RPMI8226 (cell line): ENCODE measurements around the gene SREBF2.

ENCODE experiments used
- DNase-seq: peaks from one replicate; pipeline ENCODE4 v3.0.0-alpha.2; 2015

The SREBF2 gene

DNA sequence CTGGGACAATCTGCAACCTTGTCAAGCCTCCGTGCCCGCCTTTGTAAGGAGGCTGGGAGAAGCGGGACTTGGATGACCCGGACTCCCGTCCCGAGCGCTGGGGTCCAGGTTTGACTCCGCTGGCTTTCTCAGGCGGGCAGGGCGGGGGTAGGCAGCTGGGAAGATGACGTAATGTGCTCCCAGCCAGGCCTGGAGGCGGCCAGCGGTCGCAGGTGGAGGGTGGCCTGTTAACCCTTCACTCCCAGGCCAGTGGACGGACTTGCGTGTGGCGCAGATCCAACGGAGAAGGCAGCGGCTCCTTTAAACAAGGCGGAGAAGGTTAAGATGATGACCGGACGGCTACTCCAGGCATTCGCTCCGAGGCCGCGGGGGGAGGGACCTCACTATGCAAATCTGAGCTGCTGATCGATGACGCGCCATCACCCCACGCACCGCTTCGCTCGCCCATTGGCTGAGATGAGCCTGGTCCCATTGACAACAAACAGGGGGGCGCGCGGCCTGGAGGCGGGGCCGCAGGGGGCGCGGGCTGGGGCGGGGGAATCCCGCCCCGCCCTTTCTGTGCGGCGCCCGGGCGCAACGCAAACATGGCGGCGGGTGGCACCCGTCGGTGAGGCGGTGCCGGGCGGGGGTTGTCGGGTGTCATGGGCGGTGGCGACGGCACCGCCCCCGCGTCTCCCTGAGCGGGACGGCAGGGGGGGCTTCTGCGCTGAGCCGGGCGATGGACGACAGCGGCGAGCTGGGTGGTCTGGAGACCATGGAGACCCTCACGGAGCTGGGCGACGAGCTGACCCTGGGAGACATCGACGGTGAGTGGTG is at the start of gene SREBF2:
SREBF2 (plus strand) TSS at position 553 of the 816 bp plus-strand sequence; CDS start at position 719, 166 bp downstream.
- peak; percentile 99 for DNase-seq

DNA sequence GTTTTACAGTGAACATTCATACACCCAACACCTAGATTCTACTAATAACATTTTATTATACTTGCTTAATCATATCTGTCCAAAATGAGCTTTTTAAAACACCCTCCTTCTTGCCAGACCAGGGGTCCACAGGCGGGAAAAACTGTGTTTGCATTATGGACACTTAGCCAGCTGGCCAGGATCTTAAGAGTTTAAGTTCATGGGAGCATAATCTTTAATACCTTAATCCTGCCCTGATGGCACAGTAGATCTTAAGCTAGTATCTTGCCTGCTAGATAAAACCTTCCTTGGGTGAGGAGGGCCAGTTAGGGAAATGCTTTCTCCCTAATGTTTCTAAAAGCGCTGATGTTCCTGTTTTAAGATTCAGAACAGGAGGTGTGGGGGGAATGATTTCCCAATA is 45.6 kb upstream of the SREBF2 start:
- no peak for DNase-seq

DNA sequence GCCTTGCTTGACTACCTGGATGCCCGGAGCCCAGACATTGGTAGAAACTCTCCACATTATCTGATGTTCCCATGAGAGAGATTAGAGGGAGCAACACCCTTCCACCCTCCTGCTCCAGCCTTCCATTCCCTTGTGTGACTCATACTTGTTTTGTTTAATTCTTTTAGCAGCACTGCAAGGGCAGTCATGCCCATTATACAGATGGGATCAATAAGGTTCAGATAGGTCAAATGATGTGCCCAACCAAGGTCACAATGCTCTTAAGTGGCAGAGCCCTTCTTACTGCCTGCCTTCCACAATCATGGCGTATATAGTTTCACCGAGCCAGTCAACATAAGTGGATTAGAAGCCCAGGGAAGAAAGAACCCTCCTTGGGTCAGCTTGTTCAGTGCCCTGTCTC is 39.0 kb upstream of the SREBF2 start:
- no peak for DNase-seq

GRCh38 chr22:41798736-41799135 is 34.2 kb upstream of the SREBF2 start:
- DNase-seq = no peak

DNA sequence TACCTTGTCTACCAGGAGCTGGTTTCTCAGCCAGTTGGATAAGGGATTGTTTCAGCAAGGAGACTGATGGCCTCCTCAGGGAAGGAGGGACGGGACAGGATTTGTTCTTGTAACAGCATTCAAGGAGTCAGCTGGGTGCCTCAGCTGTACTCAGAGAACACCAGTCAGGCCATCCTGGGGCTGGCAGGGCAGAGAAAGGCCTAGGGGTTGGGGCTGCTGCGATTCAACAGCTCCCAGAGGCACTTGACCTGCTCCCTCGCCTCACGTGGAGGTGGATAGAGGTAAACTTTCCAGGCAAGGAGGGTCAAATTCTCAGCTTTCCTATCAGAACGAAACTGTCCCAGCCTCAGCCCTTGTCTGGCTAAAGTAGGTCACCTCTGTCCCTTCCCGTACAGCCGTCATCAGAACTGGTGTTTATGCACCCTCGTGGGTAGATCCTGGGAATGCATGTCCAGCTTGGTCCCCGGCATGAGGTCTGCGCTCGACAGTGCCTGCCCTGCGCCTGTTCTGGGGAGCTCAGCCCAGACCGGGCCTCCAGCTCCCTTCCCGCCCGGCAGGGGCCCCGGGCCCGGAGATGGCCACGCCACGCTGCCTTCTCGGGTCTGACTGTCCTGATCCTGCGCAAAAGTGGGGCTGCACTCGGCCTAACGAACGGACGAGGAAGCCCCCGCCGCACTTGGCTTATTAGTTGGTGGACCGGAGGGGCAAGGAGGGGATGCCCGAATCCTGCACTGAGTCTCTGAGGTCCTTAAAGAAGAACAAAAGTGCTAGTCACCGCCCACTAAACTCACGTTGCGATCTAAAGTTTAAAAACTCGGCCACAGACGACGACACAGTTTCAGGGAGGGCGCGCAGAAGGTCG is 33.2 kb upstream of the SREBF2 start:
- DNase-seq = peak; percentile 7

GRCh38 chr22:41800348-41801146 is 32.4 kb upstream of the SREBF2 start, which contains the start of gene CCDC134:
TSS of gene CCDC134 (plus strand) at chr22:41800679. CDS start at chr22:41808891, 8,212 bp downstream.
- peak; percentile 97 for DNase-seq

DNA sequence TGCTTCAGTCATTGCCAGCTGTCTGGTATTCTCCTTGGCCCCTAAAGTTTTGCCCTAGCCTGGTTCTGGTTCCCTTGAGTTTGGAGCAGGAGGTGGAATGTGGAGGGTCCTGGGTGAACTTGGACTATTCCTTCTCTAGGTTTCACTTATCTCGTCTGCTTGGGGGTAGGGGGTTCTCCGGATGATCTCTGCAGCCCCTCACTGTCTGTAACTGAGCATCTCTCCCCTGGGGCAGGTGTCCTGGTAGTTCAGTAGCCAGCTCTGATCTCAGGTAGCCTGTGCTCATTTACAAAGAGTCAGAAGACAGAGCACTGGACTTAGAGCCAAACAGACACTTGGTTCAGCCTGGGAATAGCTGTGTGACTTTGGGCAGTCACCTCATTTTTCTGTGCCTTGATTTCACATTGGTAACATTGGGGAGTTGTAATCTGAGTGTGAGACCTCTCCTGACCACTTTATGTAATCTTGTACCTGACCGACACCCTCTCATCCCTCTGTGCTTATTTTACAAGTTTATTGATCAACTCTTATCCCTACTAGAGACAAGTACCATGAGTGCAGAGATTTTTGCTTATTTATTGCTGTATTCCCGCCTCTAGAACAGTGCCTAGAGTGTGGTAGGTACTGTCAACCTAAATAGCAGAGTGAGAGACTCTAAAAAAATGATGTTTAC is 31.6 kb upstream of the SREBF2 start:
- peak; percentile 12 for DNase-seq

DNA sequence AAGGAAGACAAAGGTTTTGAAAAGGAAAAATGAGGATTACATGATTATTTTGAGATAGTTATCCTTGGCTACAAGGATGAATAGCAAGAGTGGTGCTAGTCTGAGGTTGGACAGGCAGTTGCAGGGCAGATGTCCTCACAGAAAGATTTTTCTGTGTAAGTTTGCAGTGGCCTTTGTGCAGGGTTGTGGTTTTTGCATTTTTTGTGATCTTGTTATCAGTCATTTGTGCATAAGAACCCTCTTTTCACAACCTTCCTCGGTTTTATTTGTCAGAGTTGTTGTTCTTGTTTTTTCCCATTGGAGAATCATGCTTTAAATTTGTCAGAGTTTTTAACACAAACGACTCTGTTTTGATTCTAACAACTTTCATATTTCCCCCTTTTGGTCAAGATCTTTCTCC is 31.0 kb upstream of the SREBF2 start:
- DNase-seq = no peak

GRCh38 chr22:41805639-41806038 is 27.3 kb upstream of the SREBF2 start:
- no peak for DNase-seq

GRCh38 chr22:41808400-41808799 is 24.5 kb upstream of the SREBF2 start:
- no peak for DNase-seq

- no peak for DNase-seq
Measured at GRCh38 chr22:41810022-41810421, 22.9 kb upstream of the SREBF2 start.

GRCh38 chr22:41812805-41813545 is 19.9 kb upstream of the SREBF2 start:
- DNase-seq = no peak

- no peak for DNase-seq
Measured at GRCh38 chr22:41813726-41814410, 19.0 kb upstream of the SREBF2 start.

DNA sequence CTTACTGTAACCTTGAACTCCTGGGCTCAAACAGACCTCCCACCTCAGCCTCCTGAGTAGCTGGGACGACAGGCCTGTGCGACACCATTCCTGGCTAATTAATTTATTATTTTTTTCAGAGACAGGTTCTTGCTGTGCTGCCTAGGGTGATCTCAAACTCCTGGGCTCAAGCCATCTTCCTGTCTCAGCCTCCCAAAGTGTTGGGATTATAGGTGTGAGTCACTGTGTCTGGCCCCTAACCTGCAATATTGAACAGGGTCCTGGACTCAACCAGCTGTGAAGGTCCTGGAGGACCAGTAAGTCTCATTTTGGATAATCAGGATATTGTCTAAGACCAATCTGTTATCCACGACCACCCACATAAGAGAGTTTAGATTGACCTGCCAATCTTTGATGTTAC is 17.2 kb upstream of the SREBF2 start:
- DNase-seq = no peak

- DNase-seq = no peak
Measured at GRCh38 chr22:41816241-41816640, 16.7 kb upstream of the SREBF2 start.

DNA sequence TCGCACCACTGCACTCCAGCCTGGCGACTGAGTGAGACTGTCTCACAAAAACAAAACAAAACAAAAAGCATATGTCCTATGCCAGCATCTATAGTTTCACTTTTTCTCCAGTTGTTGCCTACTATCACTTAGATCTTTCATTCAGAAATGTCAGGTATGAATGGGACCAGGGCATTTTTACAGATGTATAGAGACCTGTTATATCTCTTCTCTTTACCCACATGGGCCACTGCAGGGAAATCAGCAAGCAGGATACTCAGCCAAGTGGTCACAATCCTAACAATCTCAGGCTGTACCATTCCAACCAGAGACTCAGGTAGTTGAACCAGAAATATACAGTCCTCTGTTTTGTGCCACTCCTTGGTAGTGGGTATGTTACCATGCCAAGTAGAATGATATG is 16.0 kb upstream of the SREBF2 start:
- no peak for DNase-seq

DNA sequence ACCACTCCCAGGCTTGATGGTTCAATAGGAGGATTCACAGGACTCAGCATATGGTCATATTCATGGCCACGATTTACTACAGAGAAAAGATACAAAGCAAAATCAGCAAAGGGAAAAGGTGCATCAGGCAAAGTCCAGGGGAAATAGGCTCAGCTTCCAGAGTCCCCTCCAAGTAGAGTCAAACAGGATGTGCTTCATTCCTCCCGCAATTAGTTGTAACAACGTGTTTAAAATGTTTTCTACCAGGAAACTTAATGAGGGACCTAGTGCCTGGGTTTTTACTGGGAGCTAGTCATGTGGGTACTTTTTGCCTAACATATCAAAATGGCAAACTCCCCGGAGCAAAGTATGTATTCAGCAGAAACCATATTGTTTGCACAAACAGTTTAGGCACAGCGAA is 14.9 kb upstream of the SREBF2 start:
- DNase-seq = no peak

- no peak for DNase-seq
Measured at GRCh38 chr22:41818596-41818995, 14.3 kb upstream of the SREBF2 start.

DNA sequence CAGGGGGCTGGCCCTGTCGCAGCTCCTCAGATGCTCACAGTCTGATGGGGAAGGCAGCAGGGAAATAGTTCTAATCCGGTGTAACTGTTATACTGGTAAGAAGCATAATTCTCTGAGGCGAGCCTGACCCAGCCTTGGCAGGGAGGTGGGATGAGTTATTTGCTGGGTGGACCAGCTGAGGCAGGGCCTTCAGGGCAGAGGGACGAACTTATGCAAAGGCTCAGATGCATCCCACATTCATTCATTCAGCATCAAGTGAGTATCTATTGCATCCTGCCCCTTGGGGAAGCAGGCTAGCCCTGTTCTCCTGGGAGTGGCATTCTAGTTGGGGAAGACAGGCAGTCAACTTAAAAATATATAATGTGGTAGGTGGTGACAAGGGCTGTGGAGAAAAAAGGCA is 13.6 kb upstream of the SREBF2 start:
- DNase-seq = no peak

DNA sequence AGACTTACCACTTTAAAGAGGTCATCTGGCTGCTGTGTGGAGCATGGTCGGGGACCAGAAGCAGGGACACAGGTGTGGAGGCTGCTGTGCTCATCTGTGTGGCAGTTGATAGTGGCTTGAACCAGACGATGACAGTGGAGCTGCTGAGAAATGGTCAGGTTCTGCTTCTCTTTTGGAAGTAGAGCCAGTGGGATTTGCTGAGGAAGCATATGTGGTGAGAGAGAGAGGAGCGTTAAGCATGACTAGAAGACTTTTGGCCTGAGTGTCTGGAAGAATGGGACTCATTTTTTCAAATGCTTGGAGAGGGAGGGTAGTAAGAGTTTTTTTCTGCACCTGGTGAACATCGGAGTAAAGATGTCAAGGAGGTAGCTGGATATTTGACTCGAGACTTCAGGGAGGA is 12.5 kb upstream of the SREBF2 start:
- DNase-seq = no peak
